ENCODE measurements around the gene MYO1B.

DNA sequence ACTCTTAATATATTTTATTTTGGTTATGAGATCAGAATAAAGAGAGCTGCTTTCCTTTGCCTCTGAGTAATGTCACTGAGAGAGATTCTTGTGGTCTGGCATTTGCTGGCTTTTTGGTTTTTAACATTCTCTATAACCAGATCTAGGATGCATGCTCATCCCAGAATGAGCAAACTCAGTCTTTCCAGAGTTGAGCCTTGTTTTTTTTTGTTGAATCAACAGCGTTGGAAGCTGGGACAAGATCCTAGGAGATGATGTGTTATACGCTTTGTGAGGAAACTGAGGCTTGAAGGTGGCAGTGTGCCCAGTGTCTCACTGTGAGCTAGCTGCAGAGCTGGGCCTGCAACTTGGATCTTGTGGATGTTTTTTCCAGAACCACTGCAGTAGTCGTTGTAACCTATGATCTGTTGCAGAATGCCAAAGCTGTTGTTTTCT, 19.5 kb downstream of the MYO1B start:
- TF ChIP-seq, protein P1, sequence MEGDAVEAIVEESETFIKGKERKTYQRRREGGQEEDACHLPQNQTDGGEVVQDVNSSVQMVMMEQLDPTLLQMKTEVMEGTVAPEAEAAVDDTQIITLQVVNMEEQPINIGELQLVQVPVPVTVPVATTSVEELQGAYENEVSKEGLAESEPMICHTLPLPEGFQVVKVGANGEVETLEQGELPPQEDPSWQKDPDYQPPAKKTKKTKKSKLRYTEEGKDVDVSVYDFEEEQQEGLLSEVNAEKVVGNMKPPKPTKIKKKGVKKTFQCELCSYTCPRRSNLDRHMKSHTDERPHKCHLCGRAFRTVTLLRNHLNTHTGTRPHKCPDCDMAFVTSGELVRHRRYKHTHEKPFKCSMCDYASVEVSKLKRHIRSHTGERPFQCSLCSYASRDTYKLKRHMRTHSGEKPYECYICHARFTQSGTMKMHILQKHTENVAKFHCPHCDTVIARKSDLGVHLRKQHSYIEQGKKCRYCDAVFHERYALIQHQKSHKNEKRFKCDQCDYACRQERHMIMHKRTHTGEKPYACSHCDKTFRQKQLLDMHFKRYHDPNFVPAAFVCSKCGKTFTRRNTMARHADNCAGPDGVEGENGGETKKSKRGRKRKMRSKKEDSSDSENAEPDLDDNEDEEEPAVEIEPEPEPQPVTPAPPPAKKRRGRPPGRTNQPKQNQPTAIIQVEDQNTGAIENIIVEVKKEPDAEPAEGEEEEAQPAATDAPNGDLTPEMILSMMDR (IDR thresholded peaks at IDR 0.05): no peak
- TF ChIP-seq POLR2AphosphoS5 (IDR thresholded peaks at IDR 0.05): no peak
- no peak for TF ChIP-seq POLR2A (IDR thresholded peaks at IDR 0.05)
